ENCODE data around the gene STUM. TPM values are rescaled to one million over a fixed set of nuclear protein-coding genes. Genes with fewer than 3 reads are reported as not detected.

Gene STUM
- total and polyA plus RNA-seq, 8 donors, result 0.15 to 2.1 (median 1.4) TPM

- H3K27ac ChIP-seq, result no peak overlapping the region
- H3K4me1 ChIP-seq, result peaks cover 5 to 30% of the 10 kb centered on the region in 2 donors
- peak in 1 of 4 donors; percentile 59 for DNase-seq
- intact Hi-C loops (cut with DNase I), result loop anchor here in 1 of 2 donors (10.0 kb wide), 1 partner anchor 93 kb away; the partner anchor contains the start of gene ITPKB
- H3K4me3 ChIP-seq, result no peak overlapping the region
- no peak for ATAC-seq
- peaks cover 0 to 85% of the 10 kb centered on the region in 2 donors for H3K36me3 ChIP-seq
- no peak for TF ChIP-seq CTCF (IDR thresholded peaks at IDR 0.05)
- no peaks in the 10 kb centered on the region for H3K27me3 ChIP-seq
- no peaks in the 10 kb centered on the region for H3K9me3 ChIP-seq
Observed at GRCh38 chr1:226641671-226642231, 93.2 kb downstream of the STUM start.

GRCh38 chr1:226642421-226642820, 93.9 kb downstream of the STUM start:
- Histone ChIP-seq H3K9me3 (no peaks in the 10 kb centered on the region), H3K4me3 (no peak overlapping the region), H3K27ac (no peak overlapping the region), H3K4me1 (peaks cover 5 to 30% of the 10 kb centered on the region in 2 donors), H3K36me3 (peaks cover 4 to 85% of the 10 kb centered on the region in 2 donors), H3K27me3 (no peaks in the 10 kb centered on the region)
- ATAC-seq (no peak), DNase-seq (peak in 1 of 4 donors; percentile 28)
- TF ChIP-seq CTCF (IDR thresholded peaks at IDR 0.05), result no peak
- intact Hi-C loops (cut with DNase I), result loop anchor here in 1 of 2 donors (10.0 kb wide), 1 partner anchor 92 kb away; the partner anchor contains the start of gene ITPKB

GRCh38 chr1:226643177-226643576, 94.6 kb downstream of the STUM start:
- Histone ChIP-seq H3K4me1 (peaks cover 5 to 30% of the 10 kb centered on the region in 2 donors), H3K4me3 (no peak overlapping the region), H3K36me3 (peaks cover 4 to 85% of the 10 kb centered on the region in 2 donors), H3K9me3 (no peaks in the 10 kb centered on the region), H3K27me3 (no peaks in the 10 kb centered on the region), H3K27ac (peak overlapping the region in 1 of 2 donors; percentile 65)
- intact Hi-C loops (cut with DNase I), result loop anchor here in 1 of 2 donors (10.0 kb wide), 1 partner anchor 92 kb away; the partner anchor contains the start of gene ITPKB
- TF ChIP-seq CTCF (IDR thresholded peaks at IDR 0.05), result no peak
- peak in 2 of 4 donors; percentile 69 to 86 for DNase-seq
- ATAC-seq, result peak; percentile 70

- peak overlapping the region in 1 of 2 donors; percentile 65 for H3K27ac ChIP-seq
- no peaks in the 10 kb centered on the region for H3K9me3 ChIP-seq
- peak in 1 of 4 donors; percentile 63 for DNase-seq
- H3K4me3 ChIP-seq, result no peak overlapping the region
- ATAC-seq, result peak; percentile 12
- H3K27me3 ChIP-seq, result no peaks in the 10 kb centered on the region
- intact Hi-C loops (cut with DNase I), result loop anchor here in 1 of 2 donors (10.0 kb wide), 1 partner anchor 91 kb away; the partner anchor contains the start of gene ITPKB
- peaks cover 4 to 85% of the 10 kb centered on the region in 2 donors for H3K36me3 ChIP-seq
- H3K4me1 ChIP-seq, result peaks cover 5 to 30% of the 10 kb centered on the region in 2 donors
- TF ChIP-seq CTCF (IDR thresholded peaks at IDR 0.05), result no peak
Observed at GRCh38 chr1:226643611-226644540, 95.3 kb downstream of the STUM start.

Measured in left lung (tissue), 10 donors.